ENCODE measurements around the gene LRIG3.

DNA sequence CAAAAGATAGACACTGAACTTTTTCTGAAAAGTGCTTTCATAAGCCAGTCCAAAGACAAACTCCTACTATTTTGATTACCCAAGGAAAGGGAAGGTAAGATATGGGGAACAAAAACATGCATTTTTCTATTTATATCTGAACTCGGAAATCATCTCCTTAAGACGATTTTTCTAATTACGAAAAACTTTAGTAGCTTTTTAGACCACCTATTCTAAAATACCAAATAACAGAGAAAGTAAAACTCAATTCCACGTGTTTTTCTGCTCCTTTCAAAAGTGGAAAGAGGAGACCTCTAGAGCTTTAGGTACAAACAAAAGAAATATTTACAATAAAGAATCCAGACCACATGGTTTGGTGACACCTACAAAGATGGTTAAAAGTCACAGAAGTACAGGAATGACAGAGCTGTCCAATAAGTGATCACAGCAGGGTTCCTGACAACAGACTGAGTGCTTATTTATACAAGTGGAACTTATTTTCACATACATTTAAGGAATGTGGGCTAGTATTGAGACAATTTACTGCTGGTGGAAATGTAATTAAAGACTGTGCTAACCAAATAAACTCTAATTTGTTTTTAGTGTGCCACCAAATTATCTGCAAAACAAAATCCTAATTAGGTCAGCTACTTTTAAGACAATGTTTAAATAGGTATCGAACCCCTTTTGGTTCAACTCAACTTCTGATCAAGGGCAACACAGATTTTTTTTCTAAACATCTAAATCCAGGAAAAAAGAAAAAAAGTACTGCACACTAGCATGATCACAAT lies 2.4 kb downstream of the LRIG3 start:
- TF ChIP-seq POLR2A (IDR thresholded peaks at IDR 0.05), result no peak
- TF ChIP-seq, protein P1, sequence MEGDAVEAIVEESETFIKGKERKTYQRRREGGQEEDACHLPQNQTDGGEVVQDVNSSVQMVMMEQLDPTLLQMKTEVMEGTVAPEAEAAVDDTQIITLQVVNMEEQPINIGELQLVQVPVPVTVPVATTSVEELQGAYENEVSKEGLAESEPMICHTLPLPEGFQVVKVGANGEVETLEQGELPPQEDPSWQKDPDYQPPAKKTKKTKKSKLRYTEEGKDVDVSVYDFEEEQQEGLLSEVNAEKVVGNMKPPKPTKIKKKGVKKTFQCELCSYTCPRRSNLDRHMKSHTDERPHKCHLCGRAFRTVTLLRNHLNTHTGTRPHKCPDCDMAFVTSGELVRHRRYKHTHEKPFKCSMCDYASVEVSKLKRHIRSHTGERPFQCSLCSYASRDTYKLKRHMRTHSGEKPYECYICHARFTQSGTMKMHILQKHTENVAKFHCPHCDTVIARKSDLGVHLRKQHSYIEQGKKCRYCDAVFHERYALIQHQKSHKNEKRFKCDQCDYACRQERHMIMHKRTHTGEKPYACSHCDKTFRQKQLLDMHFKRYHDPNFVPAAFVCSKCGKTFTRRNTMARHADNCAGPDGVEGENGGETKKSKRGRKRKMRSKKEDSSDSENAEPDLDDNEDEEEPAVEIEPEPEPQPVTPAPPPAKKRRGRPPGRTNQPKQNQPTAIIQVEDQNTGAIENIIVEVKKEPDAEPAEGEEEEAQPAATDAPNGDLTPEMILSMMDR (IDR thresholded peaks at IDR 0.05), result no peak
- no peak for TF ChIP-seq POLR2AphosphoS5 (IDR thresholded peaks at IDR 0.05)

Measured in prostate gland (tissue), 2 donors.